K562 (cell line): Measurements from ENCODE around the gene ZNF33A. TPM values are rescaled to one million over a fixed set of nuclear protein-coding genes. Genes with fewer than 3 reads are reported as not detected.

Source experiments
- ATAC-seq: fragments of 200-7000 bp; cut with Tn5 transposase; 3 replicates; pipeline ENCODE4 v1.9.1; 2020; ENCODE audit warnings: moderate library complexity
- BruUV-seq: library from RNA; stranded (reverse); fragments of 400-500 nt; replicated peaks from 2 replicates; lab custom pipeline; 2021; lab: Mats Ljungman, UMichigan
- CTCF ChIA-PET: fragments of 300-600 bp; formaldehyde crosslinking; extraction: SDS; loops from one replicate; lab custom pipeline; 2021; ENCODE audit warnings: low intra/inter-chr PET ratio; lab: Yijun Ruan, JAX
- POLR2A ChIA-PET: fragments of 300-600, 350-650 bp; sonication (Branson Sonifier 250); formaldehyde crosslinking; extraction: SDS; loops from one replicate; lab custom pipeline; 2021; ENCODE audit warnings: antibody characterized with exemption, inconsistent platforms; lab: Yijun Ruan, JAX
- DNase-seq, 4 experiments: peaks; one replicate each; pipeline versions ENCODE4 v3.0.0 to v3.0.0-alpha.2; 2011 to 2018; ENCODE audit warnings: low spot score in 3 of 4, mixed read lengths in 3 of 4; ENCODE audit errors: extremely low read depth in 1 of 4
- FAIRE-seq: peaks from 2 replicates; lab custom pipeline; 2011; peaks lifted over from hg19 to GRCh38; lab: Jason Lieb, UNC
- H2AFZ ChIP-seq: 2 replicates; pipeline ENCODE4 v1.6.0; 2011; ENCODE audit warnings: low read depth, low read length, control low read depth, inconsistent platforms
- H3K27ac ChIP-seq: fragments of 200-600 bp; 3 replicates; pipeline ENCODE4 v1.8.0; 2011; ENCODE audit warnings: low read depth, mild to moderate bottlenecking, control low read depth, inconsistent platforms, low read length, moderate library complexity, mixed read lengths; ENCODE audit errors: extremely low read depth
- H3K27me3 ChIP-seq, 2 experiments: fragments of 300-600 bp in 1 of 2; 2 replicates in 1 of 2; 3 replicates in 1 of 2; pipeline versions ENCODE4 v1.6.0 to v1.8.0; 2011; ENCODE audit warnings: inconsistent platforms in 2 of 2, low read length in 2 of 2, mild to moderate bottlenecking in 1 of 2, mixed read lengths in 1 of 2, moderate library complexity in 1 of 2; ENCODE audit not compliant: control insufficient read depth in 2 of 2, insufficient read depth in 2 of 2
- H3K36me3 ChIP-seq: fragments of 300-600 bp; 3 replicates; pipeline ENCODE4 v1.8.0; 2011; ENCODE audit warnings: mild to moderate bottlenecking, low read length, inconsistent platforms; ENCODE audit not compliant: control insufficient read depth, insufficient read depth
- H3K4me1 ChIP-seq, 2 experiments: fragments of 200-600 bp in 1 of 2; replicated peaks in 1 of 2; 2 replicates in 1 of 2; 3 replicates in 1 of 2; pipeline versions ENCODE4 v1.5.1 to v1.8.0; 2011; ENCODE audit warnings: inconsistent platforms in 2 of 2, low read length in 2 of 2, mild to moderate bottlenecking in 1 of 2, mixed read lengths in 1 of 2, moderate library complexity in 1 of 2; ENCODE audit not compliant: control insufficient read depth in 2 of 2, insufficient read depth in 2 of 2
- H3K4me2 ChIP-seq: 2 replicates; pipeline ENCODE4 v1.6.1; 2011; ENCODE audit warnings: low read length, control low read depth, inconsistent platforms, mixed read lengths; ENCODE audit not compliant: insufficient read depth
- H3K4me3 ChIP-seq: fragments of 200-600 bp; sonication (generic), shearing (Covaris generic); 2 replicates; pipeline ENCODE4 v1.5.1; 2016; ENCODE audit warnings: control low read depth, inconsistent platforms
- H3K79me2 ChIP-seq: fragments of 200-600 bp; 3 replicates; pipeline ENCODE4 v1.8.0; 2011; ENCODE audit warnings: low read length, inconsistent platforms; ENCODE audit not compliant: control insufficient read depth, insufficient read depth
- H3K9ac ChIP-seq, 2 experiments: 2 replicates each; pipeline versions ENCODE4 v1.6.0 to v1.6.1; 2011; ENCODE audit warnings: low read depth in 2 of 2, low read length in 2 of 2, control low read depth in 1 of 2, inconsistent platforms in 1 of 2, mild to moderate bottlenecking in 1 of 2, mixed read lengths in 1 of 2; ENCODE audit not compliant: insufficient read depth in 1 of 2
- H3K9me1 ChIP-seq: one replicate; pipeline ENCODE4 v1.6.0; 2011; ENCODE audit warnings: inconsistent platforms, mild to moderate bottlenecking, low read length, moderate library complexity; ENCODE audit not compliant: control insufficient read depth, insufficient read depth
- H3K9me3 ChIP-seq: replicated peaks from 2 replicates; pipeline ENCODE4 v1.5.1; 2011; ENCODE audit warnings: low read depth, low read length, inconsistent platforms; ENCODE audit not compliant: control insufficient read depth, insufficient read depth
- H4K20me1 ChIP-seq: replicated peaks from 2 replicates; pipeline ENCODE4 v1.6.1; 2011; ENCODE audit warnings: low read length, inconsistent platforms, mixed read lengths; ENCODE audit not compliant: control insufficient read depth, insufficient read depth
- CBX5 ChIP-seq: IDR thresholded peaks from 2 replicates; pipeline ENCODE4 v1.6.1; 2014; ENCODE audit warnings: low read depth, borderline replicate concordance
- PRPF4 ChIP-seq: fragments of 200-400 bp; formaldehyde crosslinking; IDR thresholded peaks from one replicate; pipeline ENCODE4 v1.6.1; 2017; ENCODE audit warnings: low read length, low read depth, mild to moderate bottlenecking; ENCODE audit not compliant: insufficient read depth, poor library complexity, severe bottlenecking
- TCFL5 ChIP-seq: fragments of 250-450 bp; sonication (Bioruptor Pico); conservative IDR thresholded peaks from 2 replicates; pipeline ENCODE4 v1.6.1; 2021; ENCODE audit warnings: mild to moderate bottlenecking, moderate library complexity, matching md5 sums
- ZNF140 ChIP-seq: fragments of 250-450 bp; sonication (Bioruptor Pico); IDR thresholded peaks from 2 replicates; pipeline ENCODE4 v1.8.0; 2021; ENCODE audit warnings: moderate library complexity, mild to moderate bottlenecking, inconsistent platforms
- ZNF3 ChIP-seq: fragments of 250-450 bp; sonication (Bioruptor Pico); IDR thresholded peaks from 2 replicates; pipeline ENCODE4 v1.5.0; 2021; ENCODE audit warnings: mild to moderate bottlenecking, moderate library complexity
- in situ Hi-C: fragments of 300-500 bp; cut with MboI; formaldehyde crosslinking; loops from 4 replicates; pipeline ENCODE4 v1.15.0; 2018; ENCODE audit warnings: inconsistent platforms, mixed read lengths
- intact Hi-C: fragments of 100-400 bp; cut with micrococcal nuclease; formaldehyde crosslinking; loops from 2 replicates; pipeline ENCODE4 v1.14.2; 2022
- polyA plus RNA-seq, 8 experiments: library from polyadenylated mRNA; depleted of rRNA in 4 of 8; stranded (reverse) in 5 of 8; unstranded in 3 of 8; fragments of >200 nt; fragmentation: Nextera tagmentation in 2 of 8; fragmentation: Illumina TruSeq in 1 of 8; extraction: Ambion mirVana in 2 of 8; extraction: Trizol in 1 of 8; gene quantifications; 2 replicates each; pipeline versions ENCODE4 v1.2.1 to v1.2.3, GENCODE V29; 2011 to 2014; ENCODE audit warnings: inconsistent platforms in 1 of 8, missing spikeins in 1 of 8
- total RNA-seq, 7 experiments: library from RNA; depleted of rRNA in 6 of 7; stranded (reverse); fragments of >200 nt in 6 of 7; fragmentation: Illumina TruSeq in 2 of 7; extraction: Trizol in 2 of 7; gene quantifications; 2 replicates each; pipeline versions ENCODE4 v1.2.1 to v1.2.3, GENCODE V29; 2011 to 2021; ENCODE audit warnings: low replicate concordance in 1 of 7
- TF ChIP-seq, protein P1 (sequence below), 2 experiments: fragments of 450-650 bp; IDR thresholded peaks; 2 replicates each; pipeline ENCODE4 v1.6.1; 2016
- TF ChIP-seq, protein P2 (sequence below): fragments of 450-650 bp; IDR thresholded peaks from 2 replicates; pipeline ENCODE4 v1.6.1; 2018; ENCODE audit warnings: mild to moderate bottlenecking, low read depth; ENCODE audit not compliant: partially characterized antibody

ZNF33A gene
- total and polyA plus RNA-seq, 9 of the 15 experiments (the other 6 are each of a cell fraction or from before 2014, with no cell fraction given), result 8.1 to 27.5 (median 16.4) TPM

DNA sequence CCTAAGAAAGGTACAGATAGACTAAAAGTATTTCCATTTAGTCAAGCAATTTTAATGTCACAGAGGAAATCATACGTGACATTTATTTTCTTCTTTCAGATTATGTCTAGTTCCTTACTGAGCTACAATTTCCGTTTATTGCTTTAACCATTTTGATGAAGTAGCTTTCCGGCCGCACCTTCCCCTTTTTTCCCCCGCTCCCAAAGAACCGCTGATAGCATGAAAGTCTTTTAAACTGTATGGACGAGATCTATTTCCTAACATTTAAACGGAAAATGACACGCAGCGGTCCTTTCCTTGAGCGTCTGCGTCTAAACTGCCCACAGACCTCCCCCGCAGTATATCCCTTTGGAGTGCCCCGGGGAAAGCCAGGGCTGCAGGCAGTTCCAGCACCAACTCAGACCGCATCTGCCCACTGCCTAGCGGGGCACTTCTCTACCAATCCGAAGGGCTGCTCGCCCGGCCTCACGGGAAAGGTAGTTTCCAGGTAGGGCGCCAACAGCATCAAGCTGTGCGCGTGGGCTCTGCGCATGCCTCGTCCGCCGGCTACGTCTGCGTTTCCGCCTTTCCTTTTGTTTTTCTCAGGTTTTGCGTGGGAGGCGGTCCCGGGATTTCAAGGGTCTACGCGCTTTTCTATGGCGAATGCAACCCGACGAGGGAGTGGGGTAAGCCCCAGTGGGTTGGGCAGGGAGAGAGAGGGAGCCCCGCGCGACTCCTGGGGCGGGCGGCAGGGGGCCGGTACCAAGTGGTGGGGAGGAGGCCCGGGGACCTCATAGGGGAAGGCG is at the start of gene ZNF33A (continued):
- no peak for TF ChIP-seq TCFL5 (CRISPR knock-in tag)
- TF ChIP-seq ZNF140, result no peak
- TF ChIP-seq, protein P1, sequence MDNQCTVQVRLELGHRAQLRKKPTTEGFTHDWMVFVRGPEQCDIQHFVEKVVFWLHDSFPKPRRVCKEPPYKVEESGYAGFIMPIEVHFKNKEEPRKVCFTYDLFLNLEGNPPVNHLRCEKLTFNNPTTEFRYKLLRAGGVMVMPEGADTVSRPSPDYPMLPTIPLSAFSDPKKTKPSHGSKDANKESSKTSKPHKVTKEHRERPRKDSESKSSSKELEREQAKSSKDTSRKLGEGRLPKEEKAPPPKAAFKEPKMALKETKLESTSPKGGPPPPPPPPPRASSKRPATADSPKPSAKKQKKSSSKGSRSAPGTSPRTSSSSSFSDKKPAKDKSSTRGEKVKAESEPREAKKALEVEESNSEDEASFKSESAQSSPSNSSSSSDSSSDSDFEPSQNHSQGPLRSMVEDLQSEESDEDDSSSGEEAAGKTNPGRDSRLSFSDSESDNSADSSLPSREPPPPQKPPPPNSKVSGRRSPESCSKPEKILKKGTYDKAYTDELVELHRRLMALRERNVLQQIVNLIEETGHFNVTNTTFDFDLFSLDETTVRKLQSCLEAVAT (IDR thresholded peaks at IDR 0.05), result no peak

DNA sequence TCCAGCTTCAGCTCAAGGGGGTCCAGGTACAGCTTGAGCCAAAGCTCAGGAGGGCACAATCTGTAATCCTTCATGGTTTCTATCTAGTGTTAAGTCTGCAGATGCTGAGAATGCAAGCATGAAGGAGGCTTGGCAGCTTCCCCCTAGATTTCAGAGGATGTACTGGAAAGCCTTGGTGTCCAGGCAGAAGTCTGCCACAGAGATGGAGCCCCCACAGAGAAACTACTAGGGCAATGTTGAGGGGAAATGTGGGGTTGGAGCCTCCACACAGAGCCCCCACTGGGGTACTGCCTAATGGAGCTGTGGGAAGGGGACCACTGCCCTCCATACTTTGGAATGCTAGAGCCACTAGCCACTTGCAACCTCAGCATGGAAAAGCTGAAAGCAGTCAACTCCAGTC is 45.5 kb upstream of the ZNF33A start:
- Histone ChIP-seq H3K4me1 (no peaks in the 10 kb centered on the region), H3K9me3 (no peaks in the 10 kb centered on the region; the same call in 1 of the 2 replicates), H3K9ac (no peak overlapping the region), H3K36me3 (no peaks in the 10 kb centered on the region), H3K4me2 (no peak overlapping the region), H3K27ac (no peak overlapping the region), H3K79me2 (no peaks in the 10 kb centered on the region), H3K4me3 (no peak overlapping the region), H2AFZ (no peak overlapping the region), H3K9me1 (no peaks in the 10 kb centered on the region), H4K20me1 (no peaks in the 10 kb centered on the region), H3K27me3 (no peaks in the 10 kb centered on the region)
- intact Hi-C loops, result no loop called here
- BruUV-seq, result no TSS peak
- no peak for DNase-seq
- POLR2A ChIA-PET, result no interaction called here
- ATAC-seq, result no peak
- TF ChIP-seq ZNF3 (CRISPR knock-in tag), result no peak
- TF ChIP-seq, protein P2, sequence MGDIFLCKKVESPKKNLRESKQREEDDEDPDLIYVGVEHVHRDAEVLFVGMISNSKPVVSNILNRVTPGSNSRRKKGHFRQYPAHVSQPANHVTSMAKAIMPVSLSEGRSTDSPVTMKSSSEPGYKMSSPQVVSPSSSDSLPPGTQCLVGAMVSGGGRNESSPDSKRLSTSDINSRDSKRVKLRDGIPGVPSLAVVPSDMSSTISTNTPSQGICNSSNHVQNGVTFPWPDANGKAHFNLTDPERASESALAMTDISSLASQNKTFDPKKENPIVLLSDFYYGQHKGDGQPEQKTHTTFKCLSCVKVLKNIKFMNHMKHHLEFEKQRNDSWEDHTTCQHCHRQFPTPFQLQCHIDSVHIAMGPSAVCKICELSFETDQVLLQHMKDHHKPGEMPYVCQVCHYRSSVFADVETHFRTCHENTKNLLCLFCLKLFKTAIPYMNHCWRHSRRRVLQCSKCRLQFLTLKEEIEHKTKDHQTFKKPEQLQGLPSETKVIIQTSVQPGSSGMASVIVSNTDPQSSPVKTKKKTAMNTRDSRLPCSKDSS, result peak; percentile 16
- 0 out of 2 replicates have a peak, but pooled peaks have one; percentile 38 for TF ChIP-seq CBX5
- no peak for TF ChIP-seq PRPF4
- in situ Hi-C loops, result no loop called here
- CTCF ChIA-PET, result no interaction called here
- FAIRE-seq, result no peak
